Spleen (tissue), 7 donors: Measurements from ENCODE around the gene DCAF7.

Experiments used
- CTCF ChIP-seq, 11 experiments: fragments of 200-600 bp in 7 of 11; fragments of 450-650 bp in 4 of 11; sonication (generic) in 4 of 11; IDR thresholded peaks in 8 of 11; conservative IDR thresholded peaks in 3 of 11; 1 replicate in 7 of 11; 2 replicates in 4 of 11; pipeline versions ENCODE4 v1.4.0 to v1.8.0; 2016 to 2021; ENCODE audit warnings: antibody characterized with exemption in 11 of 11, inconsistent platforms in 4 of 11, mild to moderate bottlenecking in 1 of 11
- POLR2A ChIP-seq, 3 donors: fragments of 450-650 bp; IDR thresholded peaks; one replicate each; pipeline ENCODE4 v1.5.1; 2017; ENCODE audit warnings: antibody characterized with exemption in 3 of 3, mild to moderate bottlenecking in 1 of 3
- POLR2AphosphoS5 ChIP-seq, 3 donors: sonication (generic); formaldehyde crosslinking; IDR thresholded peaks; one replicate each; pipeline ENCODE4 v1.5.1; 2017; ENCODE audit warnings: antibody characterized with exemption in 3 of 3
- donor health status: DM: no; HTN: no; CAD: no; lungs with moderate emphysema.
- donor health status: DM: no; HTN: no; CAD: no.
- donor health status: DM: no; HTN: no; CAD: no.

- TF ChIP-seq CTCF (IDR thresholded peaks at IDR 0.05 in 8 of 11, conservative IDR thresholded peaks at IDR 0.05 in 3 of 11) (no peak), POLR2AphosphoS5 (IDR thresholded peaks at IDR 0.05) (no peak), POLR2A (IDR thresholded peaks at IDR 0.05) (no peak)
Measured at GRCh38 chr17:63635787-63636186, 85.5 kb downstream of the DCAF7 start.
